GM18519 (cell line): ENCODE data around the gene USP47.

Experiments
- ATAC-seq: cut with Tn5 transposase; IDR thresholded peaks from one replicate; pipeline ENCODE4 v1.9.1; 2021; ENCODE audit warnings: mild to moderate bottlenecking, moderate library complexity; ENCODE audit not compliant: unreplicated experiment, low FRiP score

USP47 gene

GRCh38 chr11:11916981-11917399 lies 75.2 kb downstream of the USP47 start:
- no peak for ATAC-seq

GRCh38 chr11:11923828-11924227 lies 82.1 kb downstream of the USP47 start:
- no peak for ATAC-seq

GRCh38 chr11:11929920-11930319 lies 88.1 kb downstream of the USP47 start:
- ATAC-seq = no peak

GRCh38 chr11:11931461-11932055 lies 89.8 kb downstream of the USP47 start:
- ATAC-seq = no peak

GRCh38 chr11:11935536-11935935 lies 93.8 kb downstream of the USP47 start:
- ATAC-seq = no peak

- ATAC-seq = no peak
Measured at GRCh38 chr11:11937433-11937832, 95.7 kb downstream of the USP47 start.

GRCh38 chr11:11937957-11938356 lies 96.2 kb downstream of the USP47 start:
- ATAC-seq = no peak

GRCh38 chr11:11940551-11940950 lies 98.8 kb downstream of the USP47 start:
- ATAC-seq = no peak

- no peak for ATAC-seq
Measured at GRCh38 chr11:11942668-11943067, 100.9 kb downstream of the USP47 start.

GRCh38 chr11:11944444-11944843 lies 102.7 kb downstream of the USP47 start:
- ATAC-seq = no peak

GRCh38 chr11:11946180-11946579 lies 104.4 kb downstream of the USP47 start:
- no peak for ATAC-seq

- ATAC-seq = no peak
Measured at GRCh38 chr11:11946878-11947277, 105.1 kb downstream of the USP47 start.

- no peak for ATAC-seq
Measured at GRCh38 chr11:11947825-11948224, 106.1 kb downstream of the USP47 start.

- no peak for ATAC-seq
Measured at GRCh38 chr11:11948242-11948947, 106.6 kb downstream of the USP47 start.

- no peak for ATAC-seq
Measured at GRCh38 chr11:11949482-11949881, 107.7 kb downstream of the USP47 start.

- ATAC-seq = no peak
Measured at GRCh38 chr11:11952036-11952435, 110.3 kb downstream of the USP47 start.

- ATAC-seq = no peak
Measured at GRCh38 chr11:11956006-11956405, 114.2 kb downstream of the USP47 start.

GRCh38 chr11:11958403-11959231 lies 116.8 kb downstream of the USP47 start:
- no peak for ATAC-seq

GRCh38 chr11:11959601-11960000 lies 117.8 kb downstream of the USP47 start:
- ATAC-seq = no peak

GRCh38 chr11:11960687-11961086 lies 118.9 kb downstream of the USP47 start:
- ATAC-seq = no peak

GRCh38 chr11:11961399-11962028 lies 119.7 kb downstream of the USP47 start:
- ATAC-seq = no peak
